Heart right ventricle (tissue), 16 donors: ENCODE data around the gene MDM1. TPM values are rescaled to one million over a fixed set of nuclear protein-coding genes. Genes with fewer than 3 reads are reported as not detected.

Experiments
- ATAC-seq, 8 donors: fragments of 200-7000 bp; cut with Tn5 transposase; one replicate each; pipeline ENCODE4 v1.9.1; 2020; ENCODE audit warnings: mild to moderate bottlenecking in 8 of 8, moderate library complexity in 8 of 8, moderate number of reproducible peaks in 1 of 8
- DNase-seq, 2 donors: peaks; one replicate each; pipeline ENCODE4 v3.0.0-alpha.2; 2020
- H3K27ac ChIP-seq, 10 donors: fragments of 200-600 bp; sonication (generic) in 2 of 10; one replicate each; pipeline versions ENCODE4 v1.5.0 to v1.8.0; 2020 to 2022; ENCODE audit warnings: mild to moderate bottlenecking in 3 of 10
- H3K27me3 ChIP-seq, 7 donors: fragments of 200-600 bp; one replicate each; pipeline ENCODE4 v1.8.0; 2021 to 2022; ENCODE audit warnings: mild to moderate bottlenecking in 2 of 7
- H3K36me3 ChIP-seq, 9 donors: fragments of 200-600 bp; sonication (generic) in 1 of 9; one replicate each; pipeline versions ENCODE4 v1.5.0 to v1.8.0; 2020 to 2022; ENCODE audit warnings: mild to moderate bottlenecking in 2 of 9
- H3K4me1 ChIP-seq, 9 donors: fragments of 200-600 bp; sonication (generic) in 1 of 9; one replicate each; pipeline versions ENCODE4 v1.5.0 to v1.8.0; 2020 to 2022; ENCODE audit warnings: mild to moderate bottlenecking in 4 of 9
- H3K4me3 ChIP-seq, 10 donors: fragments of 200-600 bp; sonication (generic) in 2 of 10; one replicate each; pipeline versions ENCODE4 v1.5.0 to v1.8.0; 2020 to 2022; ENCODE audit warnings: mild to moderate bottlenecking in 7 of 10, moderate library complexity in 2 of 10
- H3K9me3 ChIP-seq, 11 donors: fragments of 200-600 bp in 10 of 11; sonication (generic) in 2 of 11; one replicate each; pipeline versions ENCODE4 v1.5.0 to v1.8.0; 2013 to 2022; ENCODE audit warnings: mild to moderate bottlenecking in 2 of 11, control low read depth in 1 of 11, moderate library complexity in 1 of 11
- CTCF ChIP-seq, 9 donors: fragments of 200-600 bp; sonication (generic) in 2 of 9; IDR thresholded peaks; one replicate each; pipeline versions ENCODE4 v1.5.0 to v1.8.0; 2021 to 2022; ENCODE audit warnings: antibody characterized with exemption in 9 of 9, mild to moderate bottlenecking in 5 of 9, moderate library complexity in 1 of 9
- WGBS, 2 donors: extraction: QIAGEN DNeasy Blood & Tissue Kit; methylation state at CpG; one replicate each; pipeline ENCODE4 v1.1.7; 2013; ENCODE audit warnings: inconsistent platforms in 1 of 2; 5-methylcytosine and 5-hydroxymethylcytosine counted together
- intact Hi-C, 10 donors: fragments of 100-400 bp; cut with DNase I; formaldehyde crosslinking; loops; one replicate each; pipeline versions ENCODE4 v1.11.1 to v1.14.2; 2022
- polyA plus RNA-seq, 2 donors: library from polyadenylated mRNA; stranded (reverse); fragments of 200-250 nt; gene quantifications; one replicate each; pipeline ENCODE4 v1.2.3, GENCODE V29; 2013
- total RNA-seq, 10 donors: library from RNA; stranded (reverse); fragmentation: NEBNext Ultra II Directional in 3 of 10; extraction: Animal tissue kit (Norgen Biotek cat#: 25700) in 3 of 10; gene quantifications; one replicate each; pipeline versions ENCODE4 v1.2.1 to v1.2.4, GENCODE V29; 2021 to 2023
- donor health status: Arrhythmogenic right ventricular cardiomyopathy.
- donor health status: ischemic (EF 13 %, LVEDD 7.1; RV severe dilation, severe dysfunction).
- donor health status: healthy with polysubstance abuse.
- donor health status: DM: no; HTN: yes; CAD: no.
- donor health status: DM: no; HTN: no; CAD: no.
- donor health status: ischemic (EF 25% LVEDD 6.9; RV normal size, moderate dysfunction).
- donor health status: ischemic (EF 25% LVEDD 5.7; RV mildly dilated, moderate dysfunction).
- donor health status: healthy.
- donor health status: DM: yes; HTN: yes; CAD: no.
- donor health status: Ischemic cardiomyopathy.
- donor health status: ischemic (EF 35%, LVEDD 5.7; RV mildly dilated, moderate dysfunction).
- donor health status: nonischemic (EF 11% LVEDD 7.7; RV severe dilation, severe dysfunction).
- donor health status: DM: yes; HTN: yes; CAD: no.
- donor health status: PGD.
- donor health status: ischemic (EF 29% LVEDD 5.4; RV normal size, mild dysfunction).
- donor health status: nonischemic (EF 23%, LVEDD 6.1; RV moderate dilation, normal function).

Gene MDM1
- total and polyA plus RNA-seq, 12 donors, result 3.3 to 11.8 (median 6.2) TPM

- Histone ChIP-seq H3K36me3 (no peaks in the 10 kb centered on the region), H3K27me3 (no peaks in the 10 kb centered on the region), H3K27ac (peak overlapping the region in 3 of 10 donors; percentile 4 to 25 (median 12)), H3K4me1 (peaks cover 0 to 67% (median 37%) of the 10 kb centered on the region in 9 donors), H3K4me3 (no peak overlapping the region), H3K9me3 (no peaks in the 10 kb centered on the region)
- DNase-seq, result no peak
- WGBS, 2 donors, result 67 to 76% methylated on average over 1 of the region's 1 CpG
- no peak for TF ChIP-seq CTCF (IDR thresholded peaks at IDR 0.05)
- intact Hi-C loops, result loop anchor here in 6 of 10 donors (5.0 to 10.0 kb wide), 6 partner anchors 35 to 318 kb away; partner anchors contain the start of genes RAP1B (in 2 of the 6) and NUP107 (in 1 of the 6)
- no peak for ATAC-seq
Observed at GRCh38 chr12:68367116-68367515, 35.0 kb upstream of the MDM1 start.

- intact Hi-C loops, result loop anchor here in 8 of 10 donors (2.0 to 10.0 kb wide), 12 partner anchors 37 to 322 kb away; partner anchors contain the start of genes RAP1B (in 5 of the 8) and NUP107 (in 2 of the 8)
Observed at GRCh38 chr12:68364893-68365725, 32.9 kb upstream of the MDM1 start.

GRCh38 chr12:68364328-68364727 is 32.2 kb upstream of the MDM1 start:
- Histone ChIP-seq H3K4me3 (peak overlapping the region in 5 of 10 donors; percentile 8 to 44 (median 41)), H3K36me3 (no peaks in the 10 kb centered on the region), H3K4me1 (peaks cover 0 to 69% (median 39%) of the 10 kb centered on the region in 9 donors), H3K9me3 (no peaks in the 10 kb centered on the region), H3K27me3 (no peaks in the 10 kb centered on the region), H3K27ac (peak overlapping the region in 9 of 10 donors; percentile 74 to 93 (median 83))
- no peak for TF ChIP-seq CTCF (IDR thresholded peaks at IDR 0.05)
- WGBS, 2 donors, result 76 to 83% methylated on average over 3 of the region's 3 CpGs
- no peak for ATAC-seq
- DNase-seq, result no peak
- intact Hi-C loops, result loop anchor here in 8 of 10 donors (2.0 to 10.0 kb wide), 10 partner anchors 42 to 323 kb away; partner anchors contain the start of genes RAP1B (in 5 of the 8) and NUP107 (in 2 of the 8)

More at GRCh38 chr12:68364893-68365725, 32.9 kb upstream of the MDM1 start:
- WGBS, 2 donors, result 9 to 15% methylated on average over 26 of the region's 26 CpGs
- Histone ChIP-seq H3K36me3 (no peaks in the 10 kb centered on the region), H3K4me1 (peaks cover 0 to 69% (median 37%) of the 10 kb centered on the region in 9 donors), H3K4me3 (peak overlapping the region; percentile 4 to 56 (median 40)), H3K27ac (peak overlapping the region; percentile 65 to 93 (median 82)), H3K9me3 (no peaks in the 10 kb centered on the region), H3K27me3 (no peaks in the 10 kb centered on the region)
- TF ChIP-seq CTCF (IDR thresholded peaks at IDR 0.05), result peak in 3 of 9 donors; percentile 23 to 37 (median 28)
- DNase-seq, result peak; percentile 89 to 92
- peak; percentile 97 to 99 (median 98) for ATAC-seq

GRCh38 chr12:68361953-68362352 is 29.8 kb upstream of the MDM1 start:
- H3K4me1 ChIP-seq, result peaks cover 0 to 62% (median 39%) of the 10 kb centered on the region in 9 donors
- no peak for TF ChIP-seq CTCF (IDR thresholded peaks at IDR 0.05)
- intact Hi-C loops, result loop anchor here in 8 of 10 donors (5.0 to 10.0 kb wide), 8 partner anchors 93 to 325 kb away; partner anchors contain the start of genes RAP1B (in 4 of the 8) and NUP107 (in 2 of the 8)
- ATAC-seq (no peak), DNase-seq (no peak)
- H3K36me3 ChIP-seq, result no peaks in the 10 kb centered on the region
- no peaks in the 10 kb centered on the region for H3K9me3 ChIP-seq
- H3K27me3 ChIP-seq, result no peaks in the 10 kb centered on the region
- no peak overlapping the region for H3K4me3 ChIP-seq
- no peak overlapping the region for H3K27ac ChIP-seq
